CD4-positive, alpha-beta T cell treated with Interleukin-12 subunit alpha and Interleukin-12 subunit beta, for 1 hour (primary cell): ENCODE measurements around the gene PIH1D1.

Experiments
- DNase-seq: peaks from one replicate; pipeline ENCODE4 v3.0.0-alpha.2; 2020

Gene PIH1D1

DNA sequence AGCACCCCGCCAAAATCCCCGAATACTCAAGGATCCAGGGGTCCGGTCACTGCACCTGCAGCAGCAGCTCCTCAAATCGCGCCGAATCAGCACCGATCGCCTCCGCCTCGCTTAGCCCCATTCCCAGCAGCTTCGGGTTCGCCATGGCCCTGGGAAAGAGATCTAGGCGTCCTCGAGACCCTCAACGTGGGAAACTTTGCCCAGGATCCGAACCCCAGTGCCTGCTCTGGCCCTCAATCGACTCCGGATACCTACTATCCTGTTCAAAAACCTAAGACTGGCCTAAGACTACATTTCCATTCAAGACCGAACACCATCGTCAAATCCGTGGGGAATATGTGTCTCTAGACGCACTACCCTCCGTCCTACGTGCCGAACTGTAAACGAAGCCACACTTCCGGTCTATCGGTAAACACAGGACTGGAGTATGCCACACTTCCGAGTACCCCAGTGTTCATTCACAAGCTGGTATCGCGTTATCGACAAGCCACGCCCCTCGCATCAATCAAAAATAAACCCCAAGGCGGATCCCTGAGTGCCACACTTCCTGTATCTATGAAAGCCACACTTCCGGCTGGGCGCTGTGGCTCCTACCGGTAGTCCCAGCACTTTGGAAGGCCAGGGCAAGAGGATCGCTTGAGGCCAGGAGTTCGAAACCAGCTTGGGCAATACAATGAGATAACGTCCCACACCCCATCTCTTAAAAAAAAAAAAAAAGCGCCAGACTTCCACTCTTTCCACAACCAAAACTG is at the start of gene PIH1D1:
Gene PIH1D1, minus strand, starts transcription at position 385 of the 752 bp plus-strand sequence. Its CDS starts 240 bp downstream, at position 145.
- DNase-seq, result peak; percentile 98

DNA sequence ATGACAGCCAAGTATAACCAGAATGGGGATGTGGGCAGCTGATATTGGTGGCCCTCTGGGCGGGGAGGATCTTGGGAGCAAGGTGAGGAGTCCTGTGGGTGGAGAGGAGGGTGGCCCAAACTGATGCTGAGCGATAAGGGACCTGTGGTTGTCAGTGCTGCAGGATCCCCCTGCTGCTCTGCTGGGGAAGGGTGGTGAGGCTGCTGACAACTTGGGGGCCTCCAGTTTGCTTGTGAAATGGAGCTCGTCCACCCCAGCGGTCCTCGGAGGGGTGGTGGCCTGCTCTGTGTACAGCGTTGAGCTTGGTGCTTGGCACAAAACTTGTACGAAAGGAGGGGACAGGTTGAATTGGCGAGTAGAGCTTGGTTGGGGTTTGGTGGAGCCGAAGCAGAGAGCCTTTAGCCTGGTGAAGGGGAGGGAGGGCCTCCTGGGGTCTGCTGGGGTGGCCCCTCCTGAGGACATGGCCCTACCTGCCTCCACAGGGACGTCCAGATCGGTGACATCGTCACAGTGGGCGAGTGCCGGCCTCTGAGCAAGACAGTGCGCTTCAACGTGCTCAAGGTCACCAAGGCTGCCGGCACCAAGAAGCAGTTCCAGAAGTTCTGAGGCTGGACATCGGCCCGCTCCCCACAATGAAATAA is 47.5 kb upstream of the PIH1D1 start:
- peak; percentile 68 for DNase-seq

DNA sequence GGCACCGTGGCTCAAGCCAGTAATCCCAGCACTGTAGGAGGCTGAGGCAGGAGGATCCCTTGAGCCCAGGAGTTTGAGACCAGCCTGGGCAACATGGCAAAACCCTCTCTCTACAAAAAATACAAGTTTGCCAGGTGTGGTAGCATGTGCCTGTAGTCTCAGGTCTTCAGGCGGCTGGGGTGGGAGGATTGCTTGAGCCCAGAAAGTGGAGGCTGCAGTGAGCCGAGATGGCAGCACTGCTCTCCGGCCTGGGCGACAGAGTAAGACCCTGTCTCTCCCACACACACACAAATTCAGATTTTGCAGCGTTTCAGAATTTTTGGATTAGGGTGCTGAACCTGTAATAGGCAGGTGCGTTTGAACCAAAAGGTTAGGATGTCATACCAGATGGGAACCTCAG is 46.9 kb upstream of the PIH1D1 start:
- peak; percentile 50 for DNase-seq

DNA sequence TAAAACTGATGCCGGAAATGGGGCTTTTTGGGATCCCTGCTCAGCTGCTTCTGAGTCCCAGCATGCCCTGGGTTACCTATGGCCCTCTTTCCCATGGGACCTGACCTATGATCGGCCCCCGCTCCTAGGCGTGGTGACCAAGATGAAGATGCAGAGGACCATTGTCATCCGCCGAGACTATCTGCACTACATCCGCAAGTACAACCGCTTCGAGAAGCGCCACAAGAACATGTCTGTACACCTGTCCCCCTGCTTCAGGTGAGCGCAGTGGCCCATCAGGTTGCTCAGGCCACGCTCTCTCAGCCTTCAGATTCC is 46.1 kb upstream of the PIH1D1 start:
- DNase-seq, result peak; percentile 50

DNA sequence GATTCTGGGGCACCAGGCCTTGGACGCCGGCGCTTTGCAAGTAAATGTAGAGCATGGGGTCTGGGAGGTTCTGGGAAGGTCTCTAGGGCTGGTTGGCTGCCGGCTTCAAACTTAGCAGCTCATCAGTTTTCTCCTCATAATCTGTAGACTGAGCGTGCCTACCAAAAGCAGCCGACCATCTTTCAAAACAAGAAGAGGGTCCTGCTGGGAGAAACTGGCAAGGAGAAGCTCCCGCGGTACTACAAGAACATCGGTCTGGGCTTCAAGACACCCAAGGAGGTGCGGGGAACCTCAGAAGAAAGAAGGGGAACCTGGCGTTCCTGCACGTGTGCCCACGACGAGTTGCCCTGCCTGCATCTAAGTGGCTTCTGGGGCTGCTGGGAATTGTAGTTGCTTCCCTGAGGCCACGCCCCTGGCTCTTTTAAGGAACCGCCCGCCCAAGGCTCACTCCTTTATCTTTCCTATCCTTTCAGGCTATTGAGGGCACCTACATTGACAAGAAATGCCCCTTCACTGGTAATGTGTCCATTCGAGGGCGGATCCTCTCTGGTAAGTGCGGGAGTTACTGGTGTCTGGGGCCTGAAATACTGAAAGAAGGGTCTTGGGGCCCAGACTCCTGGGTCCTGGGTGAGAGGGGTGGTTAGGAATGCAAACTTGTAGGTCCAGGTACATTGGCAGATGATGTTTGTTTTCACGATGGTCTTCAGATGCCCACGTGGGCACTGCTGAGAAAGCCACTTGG is 45.6 kb upstream of the PIH1D1 start:
- peak; percentile 87 for DNase-seq

DNA sequence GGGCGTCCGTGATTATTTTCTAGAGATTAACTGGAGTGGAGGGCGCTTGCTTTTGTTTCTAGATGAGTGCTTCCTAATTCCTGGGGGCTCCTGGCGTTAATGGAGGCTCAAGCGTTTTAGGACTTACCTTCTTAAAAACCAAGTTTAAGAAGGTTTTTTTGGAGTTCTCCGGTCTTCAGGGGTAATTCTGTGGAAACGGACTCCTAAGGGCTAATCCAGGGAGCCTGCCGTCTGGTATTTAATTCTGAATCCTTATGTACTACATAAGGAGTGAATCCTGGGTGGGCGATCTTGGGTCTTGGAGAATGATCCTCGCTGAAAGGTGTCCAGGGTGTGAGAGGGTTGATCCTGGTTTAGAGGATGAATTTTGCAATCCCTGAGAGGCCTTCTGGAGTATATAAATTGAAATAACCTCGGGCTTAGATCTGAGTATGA is 45.0 kb upstream of the PIH1D1 start:
- DNase-seq, result no peak

DNA sequence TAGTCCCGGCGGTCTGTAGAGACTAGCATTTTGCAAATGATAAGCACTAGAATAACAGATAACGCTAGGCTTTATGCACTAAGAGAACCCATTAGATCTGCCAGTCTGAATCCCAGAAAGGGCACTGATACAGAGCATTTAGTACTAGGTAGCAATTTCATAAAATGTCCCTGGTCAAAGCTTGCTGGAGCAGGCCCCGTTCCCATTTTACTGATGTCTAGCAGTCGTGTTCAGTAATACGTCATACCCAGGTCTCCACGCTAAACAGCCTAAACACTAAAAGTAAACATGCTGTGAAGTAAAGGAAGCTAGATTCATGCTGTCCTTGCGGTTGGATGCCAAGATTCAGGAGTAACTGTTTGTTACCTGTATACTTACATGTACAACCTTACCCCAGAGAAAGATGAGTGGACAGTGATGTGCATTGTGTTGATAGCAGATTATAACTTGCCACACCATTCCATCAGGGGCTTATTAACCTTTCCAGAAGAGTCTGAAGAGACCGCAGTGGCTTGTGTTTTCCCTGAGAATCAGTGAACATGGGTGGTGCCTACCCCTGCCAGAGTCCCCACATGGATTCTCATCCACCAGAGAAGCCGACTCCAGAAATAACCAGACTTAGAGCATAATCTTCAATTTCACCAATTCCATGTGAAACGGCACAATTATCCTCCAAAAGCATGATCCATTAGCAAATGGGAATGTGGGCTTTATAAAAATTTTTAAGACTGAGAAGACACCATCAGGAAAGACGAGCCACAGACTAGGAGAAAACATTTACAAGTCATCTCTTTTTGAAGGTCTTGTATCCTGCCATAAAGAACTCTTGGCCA is 41.2 kb upstream of the PIH1D1 start:
- DNase-seq, result peak; percentile 34

DNA sequence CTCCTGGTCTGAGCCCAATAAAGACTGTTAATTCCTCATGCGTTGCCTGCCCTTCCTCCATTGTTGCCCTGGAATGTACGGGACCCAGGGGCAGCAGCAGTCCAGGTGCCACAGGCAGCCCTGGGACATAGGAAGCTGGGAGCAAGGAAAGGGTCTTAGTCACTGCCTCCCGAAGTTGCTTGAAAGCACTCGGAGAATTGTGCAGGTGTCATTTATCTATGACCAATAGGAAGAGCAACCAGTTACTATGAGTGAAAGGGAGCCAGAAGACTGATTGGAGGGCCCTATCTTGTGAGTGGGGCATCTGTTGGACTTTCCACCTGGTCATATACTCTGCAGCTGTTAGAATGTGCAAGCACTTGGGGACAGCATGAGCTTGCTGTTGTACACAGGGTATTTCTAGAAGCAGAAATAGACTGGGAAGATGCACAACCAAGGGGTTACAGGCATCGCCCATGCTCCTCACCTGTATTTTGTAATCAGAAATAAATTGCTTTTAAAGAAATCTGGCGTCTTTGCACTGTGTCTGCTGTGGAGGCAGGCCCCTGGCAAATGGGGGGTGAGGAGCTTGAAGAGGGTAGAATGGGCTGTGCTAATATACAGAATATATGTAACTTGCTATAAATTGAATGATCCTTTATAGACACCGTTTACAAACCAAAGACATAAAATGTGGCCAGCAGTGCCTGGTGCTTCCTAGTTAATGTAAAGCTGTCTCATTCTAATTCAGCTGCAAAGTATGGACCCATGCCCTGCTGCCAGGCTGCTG is 40.4 kb upstream of the PIH1D1 start:
- no peak for DNase-seq

DNA sequence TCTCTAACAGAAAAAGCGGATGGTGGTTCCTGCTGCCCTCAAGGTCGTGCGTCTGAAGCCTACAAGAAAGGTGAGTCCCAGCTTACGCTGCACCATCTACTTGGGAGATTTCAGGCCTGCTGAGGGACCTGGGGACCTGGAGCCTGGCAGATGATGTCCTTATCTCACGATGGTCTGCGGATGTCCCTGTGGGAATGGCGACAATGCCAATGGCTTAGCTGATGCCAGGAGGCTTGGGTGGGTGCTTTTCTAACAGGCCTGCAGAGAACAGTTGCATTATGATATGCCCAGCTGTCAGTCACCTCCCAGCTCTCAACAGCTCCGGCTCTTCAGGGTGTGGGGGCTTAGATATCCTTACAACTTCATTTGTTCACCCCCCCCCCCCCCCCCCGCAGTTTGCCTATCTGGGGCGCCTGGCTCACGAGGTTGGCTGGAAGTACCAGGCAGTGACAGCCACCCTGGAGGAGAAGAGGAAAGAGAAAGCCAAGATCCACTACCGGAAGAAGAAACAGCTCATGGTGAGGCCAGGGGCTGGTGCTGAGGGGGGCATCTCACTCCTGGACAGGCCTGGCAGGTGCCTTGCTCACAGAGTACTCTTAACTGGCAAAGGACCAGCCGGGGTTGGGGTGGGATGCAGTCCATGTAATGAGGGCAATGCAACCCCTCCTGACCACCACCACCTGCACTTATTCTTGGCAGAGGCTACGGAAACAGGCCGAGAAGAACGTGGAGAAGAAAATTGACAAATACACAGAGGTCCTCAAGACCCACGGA is 39.6 kb upstream of the PIH1D1 start:
- no peak for DNase-seq

DNA sequence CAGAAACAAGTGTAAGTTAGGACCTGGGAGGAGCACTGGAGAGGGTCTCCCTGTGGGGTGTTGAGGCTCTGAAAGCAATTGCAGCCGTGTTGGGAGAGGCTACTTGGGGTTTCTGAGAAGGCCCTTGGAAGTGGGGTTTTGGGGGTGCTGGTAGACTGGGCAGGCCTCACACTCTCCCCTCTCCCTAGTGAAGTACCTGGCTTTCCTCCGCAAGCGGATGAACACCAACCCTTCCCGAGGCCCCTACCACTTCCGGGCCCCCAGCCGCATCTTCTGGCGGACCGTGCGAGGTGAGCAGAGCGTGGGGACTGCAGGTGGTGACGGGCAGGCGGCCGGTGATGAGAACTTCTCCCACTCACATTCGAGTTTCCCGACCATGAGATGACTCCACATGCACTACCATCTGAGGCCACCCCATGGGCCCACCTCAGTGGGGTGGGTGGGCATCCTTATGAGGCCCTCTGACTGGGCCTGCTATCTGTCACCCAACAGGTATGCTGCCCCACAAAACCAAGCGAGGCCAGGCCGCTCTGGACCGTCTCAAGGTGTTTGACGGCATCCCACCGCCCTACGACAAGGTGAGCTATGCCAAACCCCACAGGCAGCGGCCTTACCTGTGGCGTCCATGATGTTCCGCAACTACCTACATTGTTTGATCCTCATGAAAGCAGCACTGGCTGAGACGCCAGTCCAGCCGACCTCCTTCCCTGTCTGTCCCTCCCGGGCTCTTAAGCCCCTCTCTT is 38.8 kb upstream of the PIH1D1 start:
- DNase-seq, result no peak

DNA sequence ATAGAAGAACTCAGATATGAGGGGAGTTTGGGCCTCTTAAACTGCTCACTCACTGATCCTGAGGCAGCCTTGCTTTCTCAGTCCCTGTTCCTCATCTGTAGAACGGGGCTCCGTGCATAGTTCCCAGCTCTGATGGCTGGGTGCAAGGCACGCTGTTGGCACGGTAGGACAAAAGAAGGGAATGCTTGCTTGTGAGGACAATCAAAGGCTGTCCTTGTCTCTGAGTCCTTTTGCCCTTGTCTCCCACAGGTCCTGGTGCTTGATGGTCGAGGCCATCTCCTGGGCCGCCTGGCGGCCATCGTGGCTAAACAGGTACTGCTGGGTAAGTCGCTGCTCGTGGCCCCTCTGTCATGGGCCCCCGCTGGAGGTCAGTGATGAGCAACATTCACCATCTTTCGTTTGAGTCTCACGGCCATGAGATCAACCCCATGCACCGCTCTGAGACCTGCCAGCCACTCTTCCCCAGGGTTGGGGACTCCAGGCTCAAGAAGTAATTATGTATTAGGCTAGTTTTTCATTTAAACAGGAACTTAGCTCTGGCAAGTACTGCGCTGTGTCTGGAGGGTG is 38.1 kb upstream of the PIH1D1 start:
- DNase-seq, result peak; percentile 61

DNA sequence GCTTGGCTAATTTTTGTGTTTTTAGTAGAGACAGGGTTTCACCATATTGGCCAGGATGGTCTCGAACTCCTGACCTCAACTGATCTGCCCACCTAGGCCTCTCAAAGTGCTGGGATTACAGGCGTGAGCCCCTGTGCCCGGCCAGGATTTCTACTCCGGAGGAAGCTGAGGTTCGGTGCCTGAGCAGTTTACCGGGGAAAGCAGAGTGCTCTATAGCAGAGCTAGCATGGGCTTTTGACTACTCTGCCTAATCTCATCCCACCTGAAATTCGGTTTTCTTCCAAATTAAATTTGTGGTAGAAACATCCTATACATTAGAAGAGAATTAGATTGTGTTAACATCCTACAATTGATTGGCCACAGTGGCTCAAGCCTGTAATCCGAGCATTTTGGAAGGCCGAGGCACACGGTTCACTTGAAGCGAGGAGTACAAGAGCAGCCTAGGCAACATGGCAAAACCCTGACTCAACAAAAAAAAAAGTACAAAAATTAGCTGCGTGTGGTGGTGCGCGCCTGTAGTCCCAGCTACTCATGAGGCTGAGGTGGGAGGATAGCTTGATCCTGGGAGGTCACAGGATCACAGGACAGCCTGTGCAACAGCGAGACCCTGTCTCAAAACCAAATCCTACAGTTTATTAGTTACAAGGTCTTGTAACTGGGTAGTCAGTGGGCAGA is 37.4 kb upstream of the PIH1D1 start:
- DNase-seq, result no peak

DNA sequence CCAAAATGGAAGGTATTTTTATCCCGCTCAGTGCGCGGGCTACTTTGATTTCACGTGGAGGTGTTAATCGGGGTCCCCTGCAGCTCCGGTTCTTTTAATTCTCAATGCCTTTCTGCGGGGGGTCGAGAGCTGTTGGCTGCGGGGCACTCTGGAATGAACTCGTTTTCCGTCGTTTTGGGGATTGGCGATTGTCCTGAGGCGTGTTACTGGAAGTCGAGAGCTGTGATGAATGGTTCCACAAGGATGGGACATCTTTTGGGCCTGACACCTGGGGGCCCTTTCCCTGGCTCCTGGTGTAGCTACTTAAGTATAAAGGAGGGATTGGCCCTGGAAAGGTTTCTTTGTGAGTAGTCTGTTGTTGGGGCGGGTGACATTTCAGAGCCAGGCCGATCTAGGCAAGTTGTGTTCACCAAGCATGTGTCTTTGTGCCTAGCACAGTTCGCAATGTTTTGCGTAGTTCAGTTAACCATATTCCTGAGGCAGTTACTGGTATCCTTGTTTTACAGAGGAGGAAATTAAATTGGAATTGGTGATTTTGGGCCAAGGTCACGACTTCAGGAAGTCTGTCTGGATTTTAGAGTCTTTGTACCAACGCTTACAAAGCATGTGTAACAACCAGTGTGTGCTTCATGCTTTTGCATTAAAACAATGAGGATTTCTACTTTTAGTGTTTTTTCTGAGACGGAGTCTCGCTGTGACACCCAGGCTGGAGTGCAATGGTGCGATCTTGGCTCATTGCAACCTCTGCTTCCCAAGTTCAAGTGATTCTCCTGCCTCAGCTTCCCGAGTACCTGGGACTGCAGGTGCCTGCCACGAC is 36.6 kb upstream of the PIH1D1 start:
- no peak for DNase-seq

DNA sequence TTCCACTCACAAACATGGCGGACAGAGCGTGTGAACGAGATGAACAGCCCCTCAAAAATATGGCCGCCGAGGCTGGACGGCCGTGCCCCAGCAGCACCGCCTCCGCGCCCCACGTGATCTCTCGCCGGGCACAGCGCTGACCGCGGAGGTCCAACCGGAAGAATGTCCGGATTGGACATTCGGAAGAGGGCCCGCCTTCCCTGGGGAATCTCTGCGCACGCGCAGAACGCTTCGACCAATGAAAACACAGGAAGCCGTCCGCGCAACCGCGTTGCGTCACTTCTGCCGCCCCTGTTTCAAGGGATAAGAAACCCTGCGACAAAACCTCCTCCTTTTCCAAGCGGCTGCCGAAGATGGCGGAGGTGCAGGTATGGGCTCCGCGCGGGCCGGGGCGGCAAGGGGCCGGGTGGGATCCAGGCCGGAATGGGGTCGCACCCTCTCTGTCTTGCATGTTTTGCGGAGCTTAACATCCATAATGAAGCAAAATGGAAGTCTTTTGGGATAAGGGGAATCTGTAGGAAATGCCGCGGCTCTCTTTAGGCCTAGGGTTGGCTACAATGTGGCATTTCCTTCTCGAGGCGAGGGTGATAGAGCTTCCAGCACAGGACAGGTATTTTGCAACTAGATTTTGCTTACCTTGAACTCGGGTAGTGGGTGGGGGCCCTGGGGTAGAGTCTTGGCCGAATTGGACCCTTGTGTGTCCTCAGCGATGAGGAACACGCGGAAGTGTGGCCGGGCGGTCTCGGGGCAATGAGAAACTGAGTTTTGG is 35.8 kb upstream of the PIH1D1 start, which contains the start of gene RPL13A:
Gene RPL13A, plus strand, starts transcription at position 332 of the 769 bp plus-strand sequence. Its CDS starts 22 bp downstream, at position 354.
- DNase-seq, result peak; percentile 100

DNA sequence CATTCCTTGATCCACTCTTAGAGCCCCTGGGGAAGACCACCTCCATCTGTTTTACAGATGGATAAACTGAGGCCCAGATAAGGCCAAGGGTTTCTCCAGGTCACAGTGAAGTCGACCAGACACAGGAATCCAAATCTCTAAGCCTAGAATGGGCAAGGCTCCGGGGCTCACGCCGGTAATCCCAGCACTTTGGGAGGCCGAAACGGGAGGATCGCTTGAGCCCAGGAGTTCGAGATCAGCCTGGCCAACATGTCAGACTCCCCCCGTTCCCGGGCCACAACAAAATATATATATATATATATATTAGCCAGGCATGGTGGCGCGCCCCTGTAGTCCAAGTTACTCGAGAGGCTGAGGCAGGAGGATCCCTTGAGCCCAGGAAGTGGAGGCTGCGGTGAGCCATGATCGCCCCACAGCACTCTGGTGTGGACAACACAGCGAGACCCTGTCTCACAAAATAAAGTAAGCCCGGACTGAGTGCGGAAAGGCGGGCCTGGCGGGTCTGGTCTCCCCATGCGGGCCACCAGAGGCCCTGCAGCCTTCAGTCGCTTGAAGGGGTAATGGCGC is 35.2 kb upstream of the PIH1D1 start:
- DNase-seq, result no peak

DNA sequence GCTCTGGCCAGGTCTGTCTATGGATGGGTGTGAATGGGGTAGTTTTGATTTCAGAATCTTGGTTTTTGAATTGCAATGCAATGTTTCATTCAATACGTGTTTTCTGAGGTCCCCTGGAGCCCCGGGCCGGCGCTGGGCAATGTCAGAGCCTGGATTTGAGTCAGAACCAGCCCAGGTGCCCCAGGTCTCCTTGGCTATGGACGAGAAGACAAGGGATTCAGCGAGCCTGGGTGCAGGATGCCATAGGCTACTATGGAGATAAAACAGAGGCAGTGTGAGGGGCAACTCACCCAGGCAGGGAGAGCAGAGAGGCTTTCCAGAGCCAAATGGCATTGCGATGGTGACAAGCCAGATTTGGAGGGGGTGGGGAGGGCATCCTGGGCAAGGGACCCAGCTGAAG is 34.6 kb upstream of the PIH1D1 start:
- no peak for DNase-seq

DNA sequence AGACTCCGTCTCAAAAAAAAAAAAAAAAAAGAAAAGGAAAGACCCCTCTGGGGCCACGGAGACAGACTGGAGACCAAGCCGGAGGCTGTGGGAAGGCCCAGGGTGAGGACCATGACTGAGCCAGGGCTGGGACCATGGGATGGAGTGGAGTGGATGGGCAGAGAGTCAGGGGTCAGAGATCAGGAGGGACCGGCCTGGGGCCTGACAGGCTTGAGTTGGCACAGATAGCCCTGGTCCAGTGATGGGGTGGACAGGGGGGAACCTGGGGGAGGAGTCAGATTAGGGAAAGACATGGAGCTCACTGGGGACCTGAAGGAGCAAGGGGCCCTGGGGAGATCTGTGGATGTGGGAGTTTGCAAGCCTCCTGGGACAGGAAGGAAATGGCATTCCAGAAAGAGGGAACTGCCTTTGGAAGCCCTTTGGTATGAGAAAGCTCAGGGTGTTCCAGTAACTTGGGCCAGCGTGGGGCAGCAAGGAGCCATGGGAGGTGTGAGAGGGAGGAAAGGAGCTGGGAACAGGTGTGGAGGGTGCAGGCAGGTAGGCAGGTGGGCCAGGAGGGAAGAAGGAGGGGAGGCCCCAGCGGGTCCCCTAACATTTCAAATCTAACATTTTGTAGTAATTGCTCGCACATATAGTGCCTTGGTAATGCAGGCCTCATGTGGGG is 29.5 kb upstream of the PIH1D1 start:
- DNase-seq, result no peak
